Panc1 (cell line): ENCODE measurements around the gene GPAM. TPM values are rescaled to one million over a fixed set of nuclear protein-coding genes. Genes with fewer than 3 reads are reported as not detected.

ENCODE experiments used
- ATAC-seq: fragments of 200-7000 bp; cut with Tn5 transposase; 2 replicates; pipeline ENCODE4 v1.9.1; 2020; ENCODE audit warnings: mild to moderate bottlenecking, moderate library complexity
- BruUV-seq: library from RNA; stranded (reverse); fragments of 400-500 nt; replicated peaks from 2 replicates; lab custom pipeline; 2021; lab: Mats Ljungman, UMichigan
- CTCF ChIA-PET: fragments of 300-600 bp; sonication (Branson Sonifier 250); formaldehyde crosslinking; loops from one replicate; lab custom pipeline; 2022; ENCODE audit warnings: antibody characterized with exemption; lab: Charles Lee
- POLR2A ChIA-PET: fragments of 300-600 bp; sonication (Branson Sonifier 250); formaldehyde crosslinking; loops from one replicate; lab custom pipeline; 2022; ENCODE audit warnings: antibody characterized with exemption; lab: Charles Lee
- DNase-seq: peaks from one replicate; pipeline ENCODE4 v3.0.0-alpha.2; 2010; ENCODE audit warnings: low read depth, low spot score
- H3K27ac ChIP-seq: 2 replicates; pipeline ENCODE4 v1.5.1; 2011; ENCODE audit warnings: mild to moderate bottlenecking, low read length, inconsistent platforms
- H3K27me3 ChIP-seq: fragments of 200-500 bp; sonication (Bioruptor generic); 2 replicates; pipeline ENCODE4 v1.6.0; 2014; ENCODE audit warnings: low read length, inconsistent platforms; ENCODE audit not compliant: control insufficient read depth, insufficient read depth
- H3K36me3 ChIP-seq: fragments of 200-500 bp; sonication (Bioruptor generic); 2 replicates; pipeline ENCODE4 v1.5.1; 2014; ENCODE audit warnings: inconsistent platforms, mild to moderate bottlenecking, low read length, moderate library complexity; ENCODE audit not compliant: control insufficient read depth, insufficient read depth
- H3K4me1 ChIP-seq: 2 replicates; pipeline ENCODE4 v1.5.1; 2011; ENCODE audit warnings: inconsistent platforms, mild to moderate bottlenecking, low read length, moderate library complexity; ENCODE audit not compliant: control insufficient read depth, insufficient read depth
- H3K4me3 ChIP-seq, 2 experiments: 2 replicates each; pipeline ENCODE4 v1.5.1; 2011 to 2012; ENCODE audit warnings: low read depth in 2 of 2, low read length in 2 of 2, mild to moderate bottlenecking in 2 of 2, inconsistent platforms in 1 of 2, moderate library complexity in 1 of 2
- H3K9me3 ChIP-seq: fragments of 200-500 bp; sonication (Bioruptor generic); 2 replicates; pipeline ENCODE4 v1.5.1; 2014; ENCODE audit warnings: low read depth, mild to moderate bottlenecking, inconsistent platforms, low read length, moderate library complexity; ENCODE audit not compliant: control insufficient read depth, insufficient read depth
- CTCF ChIP-seq: fragments of 450-650 bp; IDR thresholded peaks from 2 replicates; pipeline ENCODE4 v1.5.1; 2017; ENCODE audit warnings: mild to moderate bottlenecking
- POLR2AphosphoS5 ChIP-seq: IDR thresholded peaks from 2 replicates; pipeline ENCODE4 v1.6.1; 2012; ENCODE audit warnings: mild to moderate bottlenecking, low read depth, low read length, moderate library complexity
- REST ChIP-seq, 2 experiments: IDR thresholded peaks; 2 replicates each; pipeline ENCODE4 v1.6.1; 2011 to 2012; ENCODE audit warnings: low read depth in 2 of 2, control low read depth in 1 of 2, low read length in 1 of 2, mild to moderate bottlenecking in 1 of 2, moderate library complexity in 1 of 2; ENCODE audit not compliant: insufficient read depth in 1 of 2
- SIN3A ChIP-seq: IDR thresholded peaks from 2 replicates; pipeline ENCODE4 v1.6.1; 2012; ENCODE audit warnings: low read depth, mild to moderate bottlenecking, low read length, moderate library complexity, borderline replicate concordance; ENCODE audit not compliant: insufficient read depth
- TCF7L2 ChIP-seq: IDR thresholded peaks from 2 replicates; pipeline ENCODE4 v1.6.1; 2011; ENCODE audit warnings: mild to moderate bottlenecking, low read depth, low read length, inconsistent platforms
- in situ Hi-C: cut with HindIII; loops from 2 replicates; pipeline ENCODE4 v1.10.0; 2016; ENCODE audit warnings: low sequenced_read_pairs, low pct_unique_long_range_greater_than_20kb
- intact Hi-C: fragments of 100-400 bp; cut with micrococcal nuclease; formaldehyde crosslinking; loops from one replicate; pipeline ENCODE4 v1.10.0; 2022; ENCODE audit not compliant: unreplicated experiment
- total RNA-seq: library from RNA; stranded (reverse); gene quantifications from one replicate; pipeline ENCODE4 v1.2.1, GENCODE V29; 2021; ENCODE audit not compliant: unreplicated experiment

Gene GPAM
- total RNA-seq, 1 experiment from 2014 or later = 8.0 TPM

- no TSS peak for BruUV-seq
- Histone ChIP-seq H3K27ac (no peak overlapping the region), H3K4me3 (no peak overlapping the region), H3K36me3 (no peaks in the 10 kb centered on the region), H3K4me1 (no peaks in the 10 kb centered on the region), H3K27me3 (peaks cover 17% of the 10 kb centered on the region), H3K9me3 (no peaks in the 10 kb centered on the region)
- ChIA-PET POLR2A (no interaction called here), CTCF (interaction anchor here (0.6 kb wide), 1 partner anchor 158 kb away, joined by 16 read pairs; the partner anchor contains the start of gene TECTB)
- intact Hi-C loops (no loop called here), in situ Hi-C loops (no loop called here)
- DNase-seq = no peak
- ATAC-seq = no peak
- no peak for TF ChIP-seq CTCF
- TF ChIP-seq POLR2AphosphoS5 = no peak
- no peak for TF ChIP-seq REST (IDR thresholded peaks at IDR 0.05; ENCODE audit: insufficient read depth in 1 of 2, low read depth in 2 of 2, low read length in 1 of 2)
- no peak for TF ChIP-seq TCF7L2
Observed at GRCh38 chr10:112124866-112125265, 58.7 kb downstream of the GPAM start.

- Histone ChIP-seq H3K9me3 (no peaks in the 10 kb centered on the region), H3K36me3 (no peaks in the 10 kb centered on the region), H3K27me3 (peaks cover 17% of the 10 kb centered on the region), H3K4me3 (no peak overlapping the region), H3K27ac (no peak overlapping the region), H3K4me1 (no peaks in the 10 kb centered on the region)
- BruUV-seq = no TSS peak
- ChIA-PET POLR2A (no interaction called here), CTCF (no interaction called here)
- in situ Hi-C loops = no loop called here
- intact Hi-C loops = no loop called here
- TF ChIP-seq CTCF (no peak), SIN3A (no peak), TCF7L2 (no peak), POLR2AphosphoS5 (no peak), REST (IDR thresholded peaks at IDR 0.05; ENCODE audit: insufficient read depth in 1 of 2, low read depth in 2 of 2, low read length in 1 of 2) (no peak)
- DNase-seq = no peak
- no peak for ATAC-seq
Observed at GRCh38 chr10:112122827-112123226, 60.7 kb downstream of the GPAM start.
